Measurements from ENCODE around the gene MCF2L.

The MCF2L gene

DNA sequence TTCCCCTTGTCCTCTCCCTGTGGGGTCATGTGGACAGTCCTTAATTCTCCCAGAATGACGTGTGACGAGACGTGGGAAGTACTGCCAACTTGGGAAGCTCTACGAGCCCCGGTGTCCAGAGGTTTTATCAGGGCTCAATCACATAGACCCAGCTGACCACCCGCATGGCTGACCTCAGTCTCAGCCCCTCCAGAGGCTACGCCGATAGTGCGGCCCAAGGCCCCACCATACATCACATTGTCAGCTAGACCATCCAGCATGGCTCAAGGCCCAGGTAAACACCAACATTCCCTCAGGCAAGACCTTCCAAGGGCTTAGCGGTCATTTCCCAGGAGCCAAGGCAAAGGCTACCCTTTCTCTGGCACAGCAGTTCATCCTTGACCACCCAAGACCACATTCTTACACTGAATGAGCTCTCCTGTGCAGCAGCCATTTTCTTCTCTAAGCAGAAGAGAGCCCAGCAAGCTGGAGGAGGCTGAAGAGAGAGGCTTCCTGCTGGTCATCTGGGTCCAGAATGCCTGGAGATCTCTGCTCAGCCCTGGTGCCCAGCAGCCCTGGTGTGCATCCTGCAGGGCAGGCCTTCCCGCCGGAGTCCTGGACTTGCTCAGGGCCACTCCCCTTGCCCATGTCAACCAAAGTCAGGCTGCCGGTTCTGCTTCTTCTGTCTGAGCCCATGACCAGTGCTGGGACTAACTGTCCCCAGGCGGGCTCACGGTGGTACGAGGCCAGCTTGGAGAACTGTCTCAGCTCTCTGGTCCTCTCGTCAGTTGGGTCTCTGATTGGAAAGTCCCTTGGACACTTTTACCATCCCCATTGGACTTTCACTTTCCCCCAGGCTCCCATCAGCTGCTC, 145.7 kb downstream of the MCF2L start:
- DNase-seq (ENCODE audit: low read depth): no peak

DNA sequence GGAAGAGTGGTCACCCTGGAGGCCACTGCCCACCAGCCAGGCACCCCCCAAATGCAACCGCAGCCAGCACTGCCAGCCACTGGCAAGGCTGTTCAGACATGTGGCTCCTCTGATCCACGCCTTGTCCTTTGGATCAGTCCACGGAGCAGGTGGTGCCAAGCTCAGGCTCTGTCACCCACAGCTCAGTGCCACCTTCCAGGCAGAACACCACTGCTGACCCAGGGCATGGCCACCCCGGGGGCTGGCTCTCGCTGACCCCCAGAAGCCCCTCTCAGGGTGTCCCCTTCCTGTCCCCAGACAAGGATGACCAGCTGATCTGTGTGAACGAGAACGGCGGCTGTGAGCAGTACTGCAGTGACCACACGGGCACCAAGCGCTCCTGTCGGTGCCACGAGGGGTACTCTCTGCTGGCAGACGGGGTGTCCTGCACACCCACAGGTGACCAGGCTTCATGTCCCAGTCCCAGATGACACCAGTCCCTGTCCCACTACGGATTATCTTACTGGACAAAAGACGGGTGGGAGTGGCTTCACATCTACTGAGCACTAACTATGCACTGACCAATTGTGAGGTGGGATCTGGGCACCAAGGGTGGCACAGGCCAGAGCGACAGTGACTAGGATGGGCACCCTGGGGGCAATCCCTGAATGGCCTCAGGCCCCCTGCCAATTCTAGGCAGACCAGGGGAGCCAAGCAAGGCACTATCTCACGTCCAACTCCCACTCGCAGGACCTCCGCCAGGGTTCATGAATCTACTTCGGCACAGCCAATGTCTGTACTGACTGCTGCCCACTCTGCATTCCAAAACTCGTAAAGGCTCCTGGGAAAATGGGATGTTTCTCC, 146.6 kb downstream of the MCF2L start:
- DNase-seq (ENCODE audit: low read depth): no peak

DNA sequence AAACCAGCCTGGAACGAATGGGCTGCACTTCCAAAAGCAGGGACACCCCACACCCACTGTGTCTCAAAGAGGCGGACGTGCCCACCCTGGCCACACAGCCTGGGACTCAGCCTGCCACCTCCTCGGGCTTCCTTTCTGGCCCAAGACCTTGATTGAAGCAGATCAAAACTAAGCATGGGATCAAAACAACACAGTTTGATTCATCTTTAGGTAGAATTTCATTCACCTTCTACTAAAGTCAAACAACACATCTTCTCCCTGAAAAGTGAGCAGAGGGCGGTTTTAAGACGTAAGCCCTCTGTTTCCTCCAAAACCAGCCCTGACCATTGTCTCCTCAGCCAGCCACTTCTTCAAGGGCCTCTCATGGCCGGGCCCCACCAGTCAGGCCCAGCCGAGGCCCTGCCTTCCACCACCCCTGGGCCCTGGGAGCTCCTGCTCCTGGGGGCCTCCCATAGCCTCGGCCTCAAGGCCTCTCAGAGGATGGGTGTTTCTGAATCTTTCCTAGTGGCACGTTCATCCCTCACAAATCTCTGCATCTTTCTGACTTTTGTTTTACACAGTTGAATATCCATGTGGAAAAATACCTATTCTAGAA, 147.3 kb downstream of the MCF2L start:
- no peak for DNase-seq (ENCODE audit: low read depth)

DNA sequence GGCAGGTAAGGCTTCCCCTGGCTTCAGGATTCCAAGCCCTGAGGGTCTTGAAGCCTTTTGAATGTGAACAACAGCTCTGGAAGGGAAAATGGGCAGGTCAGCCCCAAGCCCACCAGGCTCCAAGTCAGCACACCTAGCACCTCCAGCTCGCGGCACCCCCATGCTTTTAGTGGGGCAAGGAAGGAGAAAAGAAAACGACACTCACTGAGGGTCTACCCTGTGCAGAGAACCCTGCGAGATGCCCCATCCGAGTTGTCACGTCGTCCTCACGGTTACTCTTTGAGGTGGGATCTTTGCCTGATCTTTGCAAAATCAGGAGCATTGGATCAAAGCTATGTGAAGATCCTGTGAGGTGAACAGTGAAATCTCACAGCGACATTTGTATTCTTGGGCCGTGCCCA, 147.9 kb downstream of the MCF2L start:
- no peak for DNase-seq (ENCODE audit: low read depth)

DNA sequence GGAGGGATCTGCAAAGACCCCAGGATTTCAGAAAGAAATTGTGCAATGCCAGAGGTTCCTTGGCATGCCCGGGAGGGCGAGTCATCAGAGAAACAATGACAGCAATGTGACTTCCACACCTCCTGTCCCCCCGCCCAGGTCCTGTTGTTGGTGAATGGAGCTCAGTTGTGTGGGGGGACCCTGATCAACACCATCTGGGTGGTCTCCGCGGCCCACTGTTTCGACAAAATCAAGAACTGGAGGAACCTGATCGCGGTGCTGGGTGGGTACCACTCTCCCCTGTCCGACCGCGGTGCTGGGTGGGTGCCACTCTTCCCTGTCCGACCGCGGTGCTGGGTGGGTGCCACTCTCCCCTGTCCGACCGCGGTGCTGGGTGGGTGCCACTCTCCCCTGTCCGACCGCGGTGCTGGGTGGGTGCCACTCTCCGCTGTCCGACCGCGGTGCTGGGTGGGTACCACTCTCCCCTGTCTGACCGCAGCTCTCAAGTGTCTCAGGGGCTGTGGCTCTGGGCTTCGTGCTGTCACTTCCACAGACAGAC, 148.4 kb downstream of the MCF2L start:
- DNase-seq (ENCODE audit: low read depth): no peak

DNA sequence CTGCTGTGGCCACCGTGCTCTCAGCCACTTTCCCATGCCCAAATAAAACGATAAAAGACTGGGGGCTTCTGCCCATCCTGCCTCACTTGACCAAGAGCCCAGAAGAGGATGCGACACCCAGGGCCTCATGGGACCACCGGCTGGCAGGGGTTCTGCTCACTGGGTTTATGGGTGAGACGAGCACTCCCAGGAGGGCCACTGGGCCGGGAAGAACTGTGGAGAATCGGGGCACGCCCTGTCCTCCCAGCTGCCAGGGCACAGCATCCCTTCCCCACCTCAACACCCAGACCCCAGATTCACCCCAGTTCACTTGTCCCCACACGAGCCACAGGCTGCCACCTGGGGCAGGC, 148.9 kb downstream of the MCF2L start:
- DNase-seq (ENCODE audit: low read depth): no peak

DNA sequence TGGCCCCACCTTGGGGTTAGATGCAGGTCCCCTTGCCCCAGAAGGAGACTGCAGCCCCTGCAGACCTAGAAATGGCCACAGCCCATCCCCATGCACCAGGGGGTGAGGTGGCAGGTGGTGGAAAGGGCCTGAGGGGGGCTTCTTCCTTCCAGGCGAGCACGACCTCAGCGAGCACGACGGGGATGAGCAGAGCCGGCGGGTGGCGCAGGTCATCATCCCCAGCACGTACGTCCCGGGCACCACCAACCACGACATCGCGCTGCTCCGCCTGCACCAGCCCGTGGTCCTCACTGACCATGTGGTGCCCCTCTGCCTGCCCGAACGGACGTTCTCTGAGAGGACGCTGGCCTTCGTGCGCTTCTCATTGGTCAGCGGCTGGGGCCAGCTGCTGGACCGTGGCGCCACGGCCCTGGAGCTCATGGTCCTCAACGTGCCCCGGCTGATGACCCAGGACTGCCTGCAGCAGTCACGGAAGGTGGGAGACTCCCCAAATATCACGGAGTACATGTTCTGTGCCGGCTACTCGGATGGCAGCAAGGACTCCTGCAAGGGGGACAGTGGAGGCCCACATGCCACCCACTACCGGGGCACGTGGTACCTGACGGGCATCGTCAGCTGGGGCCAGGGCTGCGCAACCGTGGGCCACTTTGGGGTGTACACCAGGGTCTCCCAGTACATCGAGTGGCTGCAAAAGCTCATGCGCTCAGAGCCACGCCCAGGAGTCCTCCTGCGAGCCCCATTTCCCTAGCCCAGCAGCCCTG, 149.4 kb downstream of the MCF2L start:
- DNase-seq (ENCODE audit: low read depth): no peak

DNA sequence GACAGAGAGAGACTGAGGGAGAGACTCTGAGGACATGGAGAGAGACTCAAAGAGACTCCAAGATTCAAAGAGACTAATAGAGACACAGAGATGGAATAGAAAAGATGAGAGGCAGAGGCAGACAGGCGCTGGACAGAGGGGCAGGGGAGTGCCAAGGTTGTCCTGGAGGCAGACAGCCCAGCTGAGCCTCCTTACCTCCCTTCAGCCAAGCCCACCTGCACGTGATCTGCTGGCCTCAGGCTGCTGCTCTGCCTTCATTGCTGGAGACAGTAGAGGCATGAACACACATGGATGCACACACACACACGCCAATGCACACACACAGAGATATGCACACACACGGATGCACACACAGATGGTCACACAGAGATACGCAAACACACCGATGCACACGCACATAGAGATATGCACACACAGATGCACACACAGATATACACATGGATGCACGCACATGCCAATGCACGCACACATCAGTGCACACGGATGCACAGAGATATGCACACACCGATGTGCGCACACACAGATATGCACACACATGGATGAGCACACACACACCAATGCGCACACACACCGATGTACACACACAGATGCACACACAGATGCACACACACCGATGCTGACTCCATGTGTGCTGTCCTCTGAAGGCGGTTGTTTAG, 150.3 kb downstream of the MCF2L start:
- DNase-seq (ENCODE audit: low read depth): no peak

DNA sequence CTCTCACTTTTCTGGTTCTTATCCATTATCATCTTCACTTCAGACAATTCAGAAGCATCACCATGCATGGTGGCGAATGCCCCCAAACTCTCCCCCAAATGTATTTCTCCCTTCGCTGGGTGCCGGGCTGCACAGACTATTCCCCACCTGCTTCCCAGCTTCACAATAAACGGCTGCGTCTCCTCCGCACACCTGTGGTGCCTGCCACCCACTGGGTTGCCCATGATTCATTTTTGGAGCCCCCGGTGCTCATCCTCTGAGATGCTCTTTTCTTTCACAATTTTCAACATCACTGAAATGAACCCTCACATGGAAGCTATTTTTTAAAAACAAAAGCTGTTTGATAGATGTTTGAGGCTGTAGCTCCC, 150.8 kb downstream of the MCF2L start:
- no peak for DNase-seq (ENCODE audit: low read depth)

DNA sequence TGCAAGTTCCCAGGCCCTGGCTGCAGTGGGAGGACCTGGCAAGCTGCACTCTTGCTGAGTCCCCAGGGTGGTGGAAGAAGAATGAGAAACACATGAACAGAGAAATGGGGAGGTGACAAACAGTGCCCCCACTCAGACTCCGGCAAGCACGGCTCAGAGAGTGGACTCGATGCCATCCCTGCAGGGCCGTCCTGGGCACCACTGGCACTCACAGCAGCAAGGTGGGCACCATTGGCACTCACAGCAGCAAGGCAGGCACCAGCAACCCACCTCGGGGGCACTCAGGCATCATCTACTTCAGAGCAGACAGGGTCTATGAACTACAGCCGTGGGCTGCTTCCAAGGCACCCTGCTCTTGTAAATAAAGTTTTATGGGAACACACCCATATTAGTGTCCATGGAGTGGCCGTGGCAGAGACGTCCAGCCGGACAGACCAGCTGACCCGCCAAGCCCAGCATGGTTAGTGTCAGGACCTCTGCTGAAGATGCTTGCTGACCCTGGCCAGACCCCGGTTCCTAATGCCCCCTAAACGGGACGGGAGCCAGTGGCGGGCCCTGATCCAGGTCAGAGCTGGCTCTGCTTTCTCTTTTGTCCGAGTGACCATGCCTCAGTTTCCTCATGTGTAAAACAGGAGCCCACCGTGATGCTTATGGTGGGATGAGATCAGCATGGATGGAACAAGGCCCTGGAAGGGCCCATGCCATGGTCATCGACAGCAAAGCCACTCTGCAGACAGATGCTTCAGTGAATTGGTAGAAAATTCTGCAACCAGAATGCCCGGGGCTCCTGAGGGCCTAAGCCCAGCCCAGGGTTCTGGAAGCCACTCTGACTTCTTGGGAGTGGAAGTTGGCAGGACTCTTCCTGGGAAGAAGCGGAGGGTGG, 151.5 kb downstream of the MCF2L start:
- no peak for DNase-seq (ENCODE audit: low read depth)

DNA sequence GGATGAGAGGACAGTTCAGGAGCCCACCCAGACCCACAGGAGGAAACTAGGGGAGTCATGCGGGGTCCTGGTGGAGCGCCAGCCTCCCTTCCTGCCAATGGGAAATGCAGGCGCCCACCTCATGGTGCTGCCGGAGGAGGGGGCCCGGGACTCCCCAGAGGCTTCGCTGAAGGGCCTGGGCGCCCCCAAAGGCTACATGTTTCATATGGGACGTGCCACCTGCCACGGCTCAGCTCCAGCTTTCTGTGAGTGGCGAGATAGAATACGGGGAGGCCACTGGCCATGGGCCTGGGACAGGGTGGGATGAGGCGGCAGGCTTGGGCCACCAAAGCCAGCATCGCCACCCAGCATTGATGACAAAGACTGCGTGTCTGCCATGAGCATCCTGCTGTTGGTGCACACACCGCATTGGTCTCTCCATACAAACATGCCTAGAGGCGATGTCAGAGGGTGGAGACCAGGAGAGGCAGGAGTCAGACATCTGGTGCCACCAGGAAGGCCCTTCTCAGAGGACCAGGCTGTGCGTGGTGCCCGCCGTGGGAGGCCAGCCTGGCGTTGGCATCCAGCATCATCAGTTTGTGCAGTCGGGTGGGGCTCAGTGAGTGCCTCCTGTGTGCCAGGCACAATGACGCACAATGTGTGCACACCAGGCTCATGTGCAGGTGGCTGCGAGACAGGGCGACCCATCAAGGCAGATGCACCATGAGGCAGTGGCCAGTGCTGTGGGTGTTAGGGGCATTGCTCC, 152.3 kb downstream of the MCF2L start:
- DNase-seq (ENCODE audit: low read depth): no peak

DNA sequence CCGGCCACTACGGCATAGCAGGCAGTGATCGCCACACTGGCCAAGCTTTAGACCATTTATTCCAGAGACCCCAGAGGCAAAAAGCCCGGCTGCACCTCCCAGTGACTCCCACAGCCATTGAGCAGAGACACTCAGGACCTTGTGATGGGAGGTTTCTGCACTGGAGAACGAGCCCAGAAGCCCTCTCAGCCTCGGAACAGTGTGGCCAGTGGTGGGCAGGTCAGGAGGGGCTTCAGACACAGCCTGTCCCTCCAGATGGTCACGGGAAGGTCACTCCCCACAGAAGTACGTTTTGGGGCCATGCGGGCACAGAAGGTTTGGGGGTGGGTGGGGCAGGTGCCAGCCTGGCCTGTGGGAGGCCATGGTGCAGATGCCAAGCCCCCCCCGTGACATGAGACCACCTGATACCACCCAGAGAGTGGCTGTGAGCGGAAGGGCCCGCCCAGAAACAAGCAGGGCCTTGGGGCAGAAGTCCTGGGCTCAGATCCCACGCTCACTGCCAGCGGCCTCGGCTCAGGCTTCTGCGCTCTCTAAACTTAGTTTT, 153.0 kb downstream of the MCF2L start:
- no peak for DNase-seq (ENCODE audit: low read depth)

DNA sequence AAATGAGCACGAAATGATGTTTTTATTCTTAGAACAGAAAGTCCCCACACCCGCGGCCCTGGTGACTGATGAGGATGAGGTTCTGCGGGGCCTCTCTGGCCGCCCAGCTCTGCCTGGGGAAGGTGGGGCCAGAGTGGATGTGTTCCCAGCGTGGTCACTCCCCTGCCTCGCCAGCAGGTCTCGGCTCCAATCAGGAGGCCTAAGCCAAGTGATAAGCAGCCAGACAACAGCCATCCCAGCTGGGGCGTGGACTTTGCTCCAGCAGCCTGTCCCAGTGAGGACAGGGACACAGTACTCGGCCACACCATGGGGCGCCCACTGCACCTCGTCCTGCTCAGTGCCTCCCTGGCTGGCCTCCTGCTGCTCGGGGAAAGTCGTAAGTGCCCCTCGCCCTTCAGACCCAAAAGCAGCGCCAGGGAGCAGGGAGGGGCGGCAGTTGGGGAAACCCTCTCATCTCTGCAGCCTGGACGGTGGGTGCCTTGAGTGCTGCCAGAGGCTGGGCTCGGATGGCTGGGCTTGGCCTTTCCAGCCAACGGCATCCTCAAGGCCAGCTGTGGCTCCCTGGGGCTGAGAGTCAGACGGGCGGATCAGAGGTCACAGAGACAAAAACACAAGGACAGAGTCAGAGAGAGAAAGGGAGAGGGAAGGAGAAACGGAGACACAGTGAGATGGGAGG, 153.7 kb downstream of the MCF2L start, which contains the start of gene F10:
F10 (plus strand) TSS at position 250 of the 676 bp plus-strand sequence; CDS start at position 307, 57 bp downstream.
- DNase-seq (ENCODE audit: low read depth): peak; percentile 52

DNA sequence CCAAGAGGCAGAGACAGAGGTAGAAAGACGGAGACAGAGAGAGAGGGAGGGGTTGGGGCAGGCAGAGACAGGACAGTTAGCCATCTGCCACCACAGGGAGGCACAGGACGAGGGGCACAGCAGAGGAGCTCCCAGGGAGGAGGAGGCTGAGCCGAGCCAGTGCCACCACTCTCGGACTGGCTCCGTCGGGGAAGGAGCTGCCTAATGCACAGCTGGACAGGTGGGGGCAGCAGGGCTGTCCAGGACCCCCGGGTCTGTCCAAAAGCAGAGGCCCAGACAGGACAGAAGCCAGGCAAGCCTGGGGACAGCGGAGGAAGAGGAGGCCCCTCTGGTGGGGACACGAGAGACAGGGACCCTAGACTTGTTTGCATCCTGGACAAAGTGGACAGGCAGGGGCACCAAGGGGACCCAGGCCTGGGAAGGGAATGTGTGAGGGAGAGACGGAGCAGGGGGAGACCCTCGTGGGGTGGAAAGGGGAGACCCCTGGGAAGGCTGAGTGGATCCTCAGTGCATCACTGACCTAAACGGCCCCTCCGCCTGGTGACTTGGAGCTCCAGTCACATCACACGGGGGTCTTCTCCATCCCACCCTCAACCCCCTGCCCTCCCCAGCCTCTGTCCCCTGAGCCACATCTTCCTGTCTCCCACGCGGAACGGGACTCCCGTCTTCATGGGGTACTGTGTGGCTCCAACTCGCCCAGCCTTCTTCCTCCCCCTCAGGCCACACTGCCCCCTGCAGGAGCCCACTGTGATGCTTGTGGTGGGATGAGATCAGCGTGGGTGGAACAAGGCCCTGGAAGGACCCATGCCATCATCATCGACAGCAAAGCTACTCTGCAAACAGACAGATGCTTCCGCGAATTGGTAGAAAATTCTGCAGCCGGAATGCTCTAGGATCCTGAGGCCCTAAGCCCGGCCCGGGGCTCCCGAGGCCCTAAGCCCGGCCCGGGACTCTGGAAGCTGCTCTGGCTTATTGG, 154.5 kb downstream of the MCF2L start:
- no peak for DNase-seq (ENCODE audit: low read depth)

DNA sequence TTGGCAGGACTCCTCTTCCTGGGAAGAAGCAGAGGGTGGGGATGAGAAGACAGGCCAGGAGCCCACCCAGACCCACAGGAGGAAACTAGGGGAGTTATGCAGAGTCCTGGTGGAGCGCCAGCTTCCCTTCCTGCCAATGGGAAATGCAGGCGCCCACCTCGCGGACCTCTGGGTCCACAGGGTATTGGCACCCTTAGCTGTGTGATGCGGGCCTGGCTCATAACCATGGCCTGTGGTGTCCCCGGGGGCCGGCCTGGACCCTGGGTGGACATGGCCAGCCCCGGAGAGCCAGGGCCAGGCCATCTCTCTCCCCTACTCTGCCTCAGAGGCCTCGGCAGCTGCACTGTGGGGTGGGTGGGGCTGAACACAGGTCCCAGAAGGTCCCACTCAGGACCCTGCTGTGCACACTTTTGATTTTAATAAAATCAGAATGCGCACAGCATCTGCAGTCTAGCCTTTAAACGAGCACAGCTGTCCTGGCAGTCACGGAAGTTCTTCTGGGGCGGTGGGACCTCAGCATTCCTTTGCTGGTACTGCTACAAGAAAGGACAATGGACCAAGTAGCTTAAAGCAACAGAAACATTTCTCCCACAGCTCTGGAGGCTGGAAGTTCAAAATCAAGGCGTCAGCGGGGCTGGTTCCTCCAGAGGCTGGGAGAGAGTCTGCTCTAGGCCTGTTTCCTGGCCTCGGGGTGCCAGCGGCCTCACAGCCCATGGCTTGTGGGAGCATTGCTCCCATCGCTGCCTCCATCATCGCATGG, 155.4 kb downstream of the MCF2L start:
- no peak for DNase-seq (ENCODE audit: low read depth)

DNA sequence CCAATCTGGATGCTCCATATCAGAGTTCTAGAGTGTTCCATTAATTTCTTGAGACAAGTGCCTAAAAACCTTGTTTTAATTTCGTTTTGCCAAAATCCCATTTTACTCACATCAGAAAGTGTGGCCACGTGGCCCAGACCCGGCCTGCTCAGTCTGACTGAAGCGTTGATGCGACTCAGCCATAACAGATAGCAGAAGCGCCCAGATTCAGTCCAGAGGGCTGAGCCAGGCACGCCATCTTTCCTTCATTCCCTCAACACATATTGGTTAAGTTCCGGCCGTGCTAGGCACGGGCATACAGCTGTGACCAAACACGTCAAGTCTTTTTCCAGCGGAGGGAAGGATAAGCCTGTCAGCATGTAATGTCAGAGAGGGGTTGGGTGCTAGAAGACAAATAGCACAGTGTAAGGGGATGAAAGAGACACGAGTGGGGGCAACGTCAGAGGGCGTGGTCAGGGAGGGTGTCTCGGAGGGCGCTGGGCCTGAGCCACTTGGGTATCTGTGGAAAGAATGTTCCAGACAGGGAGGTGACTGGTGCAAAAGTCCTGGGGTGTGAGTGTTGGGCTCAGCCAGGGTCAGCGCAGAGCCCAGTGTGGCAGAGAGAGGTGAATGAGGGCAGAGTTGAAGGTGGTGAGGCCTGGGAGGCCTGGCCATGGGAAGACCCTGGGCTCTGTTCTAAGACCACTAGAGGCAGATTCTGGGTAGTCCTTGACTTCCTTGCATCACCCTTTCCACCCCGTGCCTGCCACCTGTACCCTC, 156.7 kb downstream of the MCF2L start:
- DNase-seq (ENCODE audit: low read depth): no peak

Measured in amniotic epithelial cell (primary cell).